ENCODE data around the gene NXPH1.
A peak's percentile ranks its signal among the peaks of the same experiment; 100 is the strongest.
"Not testable (repeated sequence)": the region's sequence is repeated elsewhere in the genome, so short reads cannot be mapped to it uniquely, and the experiment has no call there.

The NXPH1 gene

GRCh38 chr7:8714791-8715190 lies 281.4 kb downstream of the NXPH1 start:
- no peak overlapping the region for H3K4me3 ChIP-seq (ENCODE audit: low read length)
- H3K36me3 ChIP-seq (ENCODE audit: control insufficient read depth, low read length): no peaks in the 10 kb centered on the region
- H3K4me1 ChIP-seq (ENCODE audit: control insufficient read depth, low read length): no peaks in the 10 kb centered on the region
- no peaks in the 10 kb centered on the region for H3F3A ChIP-seq (ENCODE audit: control insufficient read depth, insufficient read depth)
- no peak overlapping the region for H3K4me2 ChIP-seq (ENCODE audit: low read length)
- H3K27ac ChIP-seq (ENCODE audit: low read depth, low read length): no peak overlapping the region
- H4K20me1 ChIP-seq (ENCODE audit: control insufficient read depth, insufficient read depth, low read depth, low read length): no peaks in the 10 kb centered on the region
- no peaks in the 10 kb centered on the region for H3K9me2 ChIP-seq (replicated peaks; ENCODE audit: control insufficient read depth, low read length)
- no peaks in the 10 kb centered on the region for H3K79me2 ChIP-seq (ENCODE audit: control insufficient read depth, low read length)
- no peaks in the 10 kb centered on the region for H3K9me3 ChIP-seq (ENCODE audit: control insufficient read depth, insufficient read depth, low read length)
- no peak for TF ChIP-seq EZH2phosphoT487 (IDR thresholded peaks at IDR 0.05; ENCODE audit: borderline replicate concordance, low read length)
- TF ChIP-seq, protein P1, sequence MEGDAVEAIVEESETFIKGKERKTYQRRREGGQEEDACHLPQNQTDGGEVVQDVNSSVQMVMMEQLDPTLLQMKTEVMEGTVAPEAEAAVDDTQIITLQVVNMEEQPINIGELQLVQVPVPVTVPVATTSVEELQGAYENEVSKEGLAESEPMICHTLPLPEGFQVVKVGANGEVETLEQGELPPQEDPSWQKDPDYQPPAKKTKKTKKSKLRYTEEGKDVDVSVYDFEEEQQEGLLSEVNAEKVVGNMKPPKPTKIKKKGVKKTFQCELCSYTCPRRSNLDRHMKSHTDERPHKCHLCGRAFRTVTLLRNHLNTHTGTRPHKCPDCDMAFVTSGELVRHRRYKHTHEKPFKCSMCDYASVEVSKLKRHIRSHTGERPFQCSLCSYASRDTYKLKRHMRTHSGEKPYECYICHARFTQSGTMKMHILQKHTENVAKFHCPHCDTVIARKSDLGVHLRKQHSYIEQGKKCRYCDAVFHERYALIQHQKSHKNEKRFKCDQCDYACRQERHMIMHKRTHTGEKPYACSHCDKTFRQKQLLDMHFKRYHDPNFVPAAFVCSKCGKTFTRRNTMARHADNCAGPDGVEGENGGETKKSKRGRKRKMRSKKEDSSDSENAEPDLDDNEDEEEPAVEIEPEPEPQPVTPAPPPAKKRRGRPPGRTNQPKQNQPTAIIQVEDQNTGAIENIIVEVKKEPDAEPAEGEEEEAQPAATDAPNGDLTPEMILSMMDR (IDR thresholded peaks at IDR 0.05; ENCODE audit: low read depth, low read length, poor library complexity, severe bottlenecking): no peak
- H3K27me3 ChIP-seq (ENCODE audit: control insufficient read depth, low read length): no peaks in the 10 kb centered on the region

DNA sequence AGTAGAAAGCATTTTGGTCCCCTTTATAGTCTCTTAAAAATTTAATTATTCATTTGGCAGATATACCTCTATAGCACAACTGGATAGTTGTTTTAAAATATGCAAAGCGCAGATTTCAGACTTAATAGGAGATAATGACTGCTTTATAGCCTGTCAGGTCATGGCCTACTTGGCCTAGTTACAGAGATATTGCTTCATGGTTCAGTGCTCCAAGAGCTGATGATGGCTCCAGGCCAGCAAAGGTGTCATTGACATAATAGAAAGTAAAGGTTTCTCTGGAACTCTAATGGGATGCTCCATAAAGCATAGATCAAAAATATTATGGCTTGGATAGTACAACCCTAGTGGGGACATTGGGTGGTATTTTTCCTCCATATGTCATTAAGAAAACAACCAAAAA lies 285.7 kb downstream of the NXPH1 start:
- H3K4me2 ChIP-seq (ENCODE audit: low read length): no peak overlapping the region
- no peaks in the 10 kb centered on the region for H3K4me1 ChIP-seq (ENCODE audit: control insufficient read depth, low read length)
- no peaks in the 10 kb centered on the region for H3K9me2 ChIP-seq (replicated peaks; ENCODE audit: control insufficient read depth, low read length)
- H3K27me3 ChIP-seq (ENCODE audit: control insufficient read depth, low read length): no peaks in the 10 kb centered on the region
- H3K27ac ChIP-seq (ENCODE audit: low read depth, low read length): no peak overlapping the region
- no peaks in the 10 kb centered on the region for H3K79me2 ChIP-seq (ENCODE audit: control insufficient read depth, low read length)
- H3K36me3 ChIP-seq (ENCODE audit: control insufficient read depth, low read length): no peaks in the 10 kb centered on the region
- no peak overlapping the region for H3K4me3 ChIP-seq (ENCODE audit: low read length)
- TF ChIP-seq, protein P1 (IDR thresholded peaks at IDR 0.05; ENCODE audit: low read depth, low read length, poor library complexity, severe bottlenecking): no peak
- TF ChIP-seq EZH2phosphoT487 (IDR thresholded peaks at IDR 0.05; ENCODE audit: borderline replicate concordance, low read length): no peak
- H3F3A ChIP-seq (ENCODE audit: control insufficient read depth, insufficient read depth): no peaks in the 10 kb centered on the region
- H3K9me3 ChIP-seq (ENCODE audit: control insufficient read depth, insufficient read depth, low read length): no peaks in the 10 kb centered on the region
- H4K20me1 ChIP-seq (ENCODE audit: control insufficient read depth, insufficient read depth, low read depth, low read length): no peaks in the 10 kb centered on the region

GRCh38 chr7:8724080-8724718 lies 290.8 kb downstream of the NXPH1 start:
- Histone ChIP-seq H3K27me3 (ENCODE audit: control insufficient read depth, low read length) (no peaks in the 10 kb centered on the region), H3K4me3 (ENCODE audit: low read length) (no peak overlapping the region), H4K20me1 (ENCODE audit: control insufficient read depth, insufficient read depth, low read depth, low read length) (no peaks in the 10 kb centered on the region), H3K36me3 (ENCODE audit: control insufficient read depth, low read length) (no peaks in the 10 kb centered on the region), H3K27ac (ENCODE audit: low read depth, low read length) (no peak overlapping the region), H3K9me2 (replicated peaks; ENCODE audit: control insufficient read depth, low read length) (no peaks in the 10 kb centered on the region), H3K79me2 (ENCODE audit: control insufficient read depth, low read length) (no peaks in the 10 kb centered on the region), H3F3A (ENCODE audit: control insufficient read depth, insufficient read depth) (no peaks in the 10 kb centered on the region), H3K4me1 (ENCODE audit: control insufficient read depth, low read length) (no peaks in the 10 kb centered on the region), H3K4me2 (ENCODE audit: low read length) (no peak overlapping the region), H3K9me3 (ENCODE audit: control insufficient read depth, insufficient read depth, low read length) (no peaks in the 10 kb centered on the region)
- TF ChIP-seq, protein P1 (IDR thresholded peaks at IDR 0.05; ENCODE audit: low read depth, low read length, poor library complexity, severe bottlenecking): peak; percentile 98
- no peak for TF ChIP-seq EZH2phosphoT487 (IDR thresholded peaks at IDR 0.05; ENCODE audit: borderline replicate concordance, low read length)

DNA sequence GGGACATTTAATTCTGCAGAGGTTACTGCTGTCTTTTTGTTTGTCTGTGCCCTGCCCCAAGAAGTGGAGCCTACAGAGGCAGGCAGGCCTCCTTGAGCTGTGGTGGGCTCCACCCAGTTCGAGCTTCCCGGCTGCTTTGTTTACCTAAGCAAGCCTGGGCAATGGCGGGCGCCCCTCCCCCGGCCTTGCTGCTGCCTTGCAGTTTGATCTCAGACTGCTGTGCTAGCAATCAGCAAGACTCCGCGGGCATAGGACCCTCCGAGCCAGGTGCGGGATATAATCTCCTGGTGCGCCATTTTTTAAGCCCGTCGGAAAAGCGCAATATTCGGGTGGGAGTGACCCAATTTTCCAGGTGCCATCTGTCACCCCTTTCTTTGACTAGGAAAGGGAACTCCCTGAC lies 298.3 kb downstream of the NXPH1 start:
- H3K36me3 ChIP-seq (ENCODE audit: control insufficient read depth, low read length); H3K9me2 ChIP-seq (replicated peaks; ENCODE audit: control insufficient read depth, low read length); H3K27me3 ChIP-seq (ENCODE audit: control insufficient read depth, low read length); H3F3A ChIP-seq (ENCODE audit: control insufficient read depth, insufficient read depth); H3K9me3 ChIP-seq (ENCODE audit: control insufficient read depth, insufficient read depth, low read length); H3K4me2 ChIP-seq (ENCODE audit: low read length); H3K4me1 ChIP-seq (ENCODE audit: control insufficient read depth, low read length); H3K27ac ChIP-seq (ENCODE audit: low read depth, low read length); H3K4me3 ChIP-seq (ENCODE audit: low read length); H3K79me2 ChIP-seq (ENCODE audit: control insufficient read depth, low read length); H4K20me1 ChIP-seq (ENCODE audit: control insufficient read depth, insufficient read depth, low read depth, low read length): not testable (repeated sequence)
